ENCODE results near the gene PLXNA1. TPM values are rescaled to one million over a fixed set of nuclear protein-coding genes. Genes with fewer than 3 reads are reported as not detected.

Gene PLXNA1
- total RNA-seq, 1 donor from 2014 or later, result 55.2 TPM

- no peaks in the 10 kb centered on the region for H3K9me3 Mint-ChIP-seq
- H3K36me3 Mint-ChIP-seq, result peaks cover 3% of the 10 kb centered on the region
- H3K27ac Mint-ChIP-seq, result no peak overlapping the region
- peaks cover 20% of the 10 kb centered on the region for H3K4me1 Mint-ChIP-seq
- no peak for DNase-seq (ENCODE audit: low spot score in 2 of 2, unreplicated experiment in 2 of 2)
- no peak for TF ChIP-seq CTCF (IDR thresholded peaks at IDR 0.05; ENCODE audit: unreplicated experiment)
- H3K27me3 Mint-ChIP-seq (ENCODE audit: low read depth), result peaks cover 96% of the 10 kb centered on the region
- no peak overlapping the region for H3K4me3 Mint-ChIP-seq
These were observed 45.4 kb upstream of the PLXNA1 start for GRCh38 chr3:126937533-126937932.

- no peak for TF ChIP-seq CTCF (IDR thresholded peaks at IDR 0.05; ENCODE audit: unreplicated experiment)
- H3K27me3 Mint-ChIP-seq (ENCODE audit: low read depth), result peaks cover 96% of the 10 kb centered on the region
- no peak overlapping the region for H3K27ac Mint-ChIP-seq
- peaks cover 18% of the 10 kb centered on the region for H3K4me1 Mint-ChIP-seq
- no peak for DNase-seq (ENCODE audit: low spot score in 2 of 2, unreplicated experiment in 2 of 2)
- H3K9me3 Mint-ChIP-seq, result no peaks in the 10 kb centered on the region
- no peak overlapping the region for H3K4me3 Mint-ChIP-seq
- peaks cover 3% of the 10 kb centered on the region for H3K36me3 Mint-ChIP-seq
These were observed 44.9 kb upstream of the PLXNA1 start for GRCh38 chr3:126937973-126938372.

GRCh38 chr3:126938520-126939337, 44.2 kb upstream of the PLXNA1 start:
- no peak for DNase-seq (ENCODE audit: low spot score in 2 of 2, unreplicated experiment in 2 of 2)
- Mint-ChIP-seq H3K4me3 (no peak overlapping the region), H3K27me3 (ENCODE audit: low read depth) (peaks cover 98% of the 10 kb centered on the region), H3K4me1 (peaks cover 17% of the 10 kb centered on the region), H3K9me3 (no peaks in the 10 kb centered on the region), H3K27ac (no peak overlapping the region), H3K36me3 (peaks cover 3% of the 10 kb centered on the region)
- TF ChIP-seq CTCF (IDR thresholded peaks at IDR 0.05; ENCODE audit: unreplicated experiment), result no peak

- no peak for TF ChIP-seq CTCF (IDR thresholded peaks at IDR 0.05; ENCODE audit: unreplicated experiment)
- Mint-ChIP-seq H3K4me1 (peaks cover 12% of the 10 kb centered on the region), H3K4me3 (no peak overlapping the region), H3K36me3 (peaks cover 6% of the 10 kb centered on the region), H3K27me3 (ENCODE audit: low read depth) (peaks cover 98% of the 10 kb centered on the region), H3K9me3 (no peaks in the 10 kb centered on the region), H3K27ac (no peak overlapping the region)
- no peak for DNase-seq (ENCODE audit: low spot score in 2 of 2, unreplicated experiment in 2 of 2)
These were observed 43.6 kb upstream of the PLXNA1 start for GRCh38 chr3:126939338-126939718.

GRCh38 chr3:126939733-126940132, 43.2 kb upstream of the PLXNA1 start:
- no peak overlapping the region for H3K27ac Mint-ChIP-seq
- H3K4me3 Mint-ChIP-seq, result no peak overlapping the region
- peaks cover 99% of the 10 kb centered on the region for H3K27me3 Mint-ChIP-seq (ENCODE audit: low read depth)
- H3K9me3 Mint-ChIP-seq, result no peaks in the 10 kb centered on the region
- peaks cover 6% of the 10 kb centered on the region for H3K36me3 Mint-ChIP-seq
- TF ChIP-seq CTCF (IDR thresholded peaks at IDR 0.05; ENCODE audit: unreplicated experiment), result no peak
- H3K4me1 Mint-ChIP-seq, result peaks cover 11% of the 10 kb centered on the region
- no peak for DNase-seq (ENCODE audit: low spot score in 2 of 2, unreplicated experiment in 2 of 2)

All from mesothelial cell of epicardium (in vitro differentiated cells).